NCI-H524 treated with DMSO at 0.1 percent for 48 hours (cell line): Measurements from ENCODE around the gene RNF121.
A peak's percentile ranks its signal among the peaks of the same experiment; 100 is the strongest.

Source experiments
- DNase-seq: peaks from one replicate; lab custom pipeline; 2025; lab: John Stamatoyannopoulos, UW

RNF121 gene

GRCh38 chr11:71934213-71934612 lies 5.4 kb downstream of the RNF121 start:
- DNase-seq: no peak

GRCh38 chr11:71935338-71935925 lies 6.6 kb downstream of the RNF121 start:
- no peak for DNase-seq

GRCh38 chr11:71936825-71937224 lies 8.0 kb downstream of the RNF121 start:
- DNase-seq: no peak

- DNase-seq: no peak
Measured at GRCh38 chr11:71937826-71938225, 9.0 kb downstream of the RNF121 start.

- peak; percentile 80 for DNase-seq
Measured at GRCh38 chr11:71940561-71941219, 11.8 kb downstream of the RNF121 start.

GRCh38 chr11:71946144-71946571 lies 17.3 kb downstream of the RNF121 start:
- DNase-seq: no peak

GRCh38 chr11:71947498-71947897 lies 18.7 kb downstream of the RNF121 start:
- no peak for DNase-seq

- DNase-seq: no peak
Measured at GRCh38 chr11:71948314-71949027, 19.6 kb downstream of the RNF121 start.

GRCh38 chr11:71949034-71949433 lies 20.2 kb downstream of the RNF121 start:
- no peak for DNase-seq

- no peak for DNase-seq
Measured at GRCh38 chr11:71951741-71952310, 23.0 kb downstream of the RNF121 start.

GRCh38 chr11:71955898-71956456 lies 27.1 kb downstream of the RNF121 start:
- no peak for DNase-seq

- no peak for DNase-seq
Measured at GRCh38 chr11:71962428-71963038, 33.7 kb downstream of the RNF121 start.

- no peak for DNase-seq
Measured at GRCh38 chr11:71963468-71963867, 34.6 kb downstream of the RNF121 start.

- DNase-seq: no peak
Measured at GRCh38 chr11:71964641-71965040, 35.8 kb downstream of the RNF121 start.

GRCh38 chr11:71971680-71972079 lies 42.8 kb downstream of the RNF121 start:
- DNase-seq: no peak

GRCh38 chr11:71976551-71976950 lies 47.7 kb downstream of the RNF121 start:
- no peak for DNase-seq

GRCh38 chr11:71977090-71977489 lies 48.2 kb downstream of the RNF121 start:
- no peak for DNase-seq

- no peak for DNase-seq
Measured at GRCh38 chr11:71977743-71978418, 49.0 kb downstream of the RNF121 start.

- DNase-seq: no peak
Measured at GRCh38 chr11:71979094-71979493, 50.2 kb downstream of the RNF121 start.

- DNase-seq: no peak
Measured at GRCh38 chr11:71979602-71980001, 50.8 kb downstream of the RNF121 start.

GRCh38 chr11:71986131-71986530 lies 57.3 kb downstream of the RNF121 start:
- DNase-seq: no peak

GRCh38 chr11:71987521-71987920 lies 58.7 kb downstream of the RNF121 start:
- DNase-seq: no peak
